GM12873 (cell line): Measurements from ENCODE around the gene TP63.

Source experiments
- CTCF ChIP-seq: IDR thresholded peaks from 2 replicates; pipeline ENCODE4 v1.5.1; 2012; ENCODE audit warnings: low read depth, mild to moderate bottlenecking, moderate library complexity, low read length, control low read depth; ENCODE audit not compliant: insufficient read depth; ENCODE audit errors: missing control alignments

TP63 gene

GRCh38 chr3:189699885-189700284 lies 68.7 kb downstream of the TP63 start:
- no peak for TF ChIP-seq CTCF

- no peak for TF ChIP-seq CTCF
These were observed 71.0 kb downstream of the TP63 start for GRCh38 chr3:189702066-189702646.

GRCh38 chr3:189703865-189704264 lies 72.7 kb downstream of the TP63 start:
- no peak for TF ChIP-seq CTCF

- TF ChIP-seq CTCF: no peak
These were observed 77.2 kb downstream of the TP63 start for GRCh38 chr3:189708375-189708774.

- no peak for TF ChIP-seq CTCF
These were observed 79.6 kb downstream of the TP63 start for GRCh38 chr3:189710620-189711402.

- TF ChIP-seq CTCF: no peak
These were observed 81.8 kb downstream of the TP63 start for GRCh38 chr3:189712906-189713483.
